Measurements from ENCODE around the gene TPSG1. TPM values are rescaled to one million over a fixed set of nuclear protein-coding genes. Genes with fewer than 3 reads are reported as not detected.

Gene TPSG1
- total RNA-seq, 3 donors from 2014 or later (not counting 1 experiment from before 2014, with no cell fraction given), result 0.40 TPM; not detected in 2

- no peaks in the 10 kb centered on the region for H3K4me1 ChIP-seq (ENCODE audit: control insufficient read depth, insufficient read depth, low read length)
- H3K36me3 Mint-ChIP-seq, result no peaks in the 10 kb centered on the region
Observed at GRCh38 chr16:1214719-1215118, 10.3 kb downstream of the TPSG1 start.

GRCh38 chr16:1213796-1214372, 11.2 kb downstream of the TPSG1 start:
- no peaks in the 10 kb centered on the region for H3K36me3 Mint-ChIP-seq
- no peaks in the 10 kb centered on the region for H3K9me3 ChIP-seq (ENCODE audit: control insufficient read depth, insufficient read depth, low read length)
- no peaks in the 10 kb centered on the region for H3K9me3 Mint-ChIP-seq
- WGBS (ENCODE audit: insufficient coverage), result 90% methylated on average over 12 of the region's 25 CpGs
- H3K4me1 ChIP-seq (ENCODE audit: control insufficient read depth, insufficient read depth, low read length), result peaks cover 5% of the 10 kb centered on the region
- H3K27me3 Mint-ChIP-seq (ENCODE audit: low read depth in 2 of 2), result no peaks in the 10 kb centered on the region
- no peaks in the 10 kb centered on the region for H3K27me3 ChIP-seq (ENCODE audit: control insufficient read depth, insufficient read depth, low read length)
- no peak overlapping the region for H3K4me3 ChIP-seq (ENCODE audit: low read length)
- no peak overlapping the region for H3K27ac Mint-ChIP-seq
- no peak for TF ChIP-seq CTCF (IDR thresholded peaks at IDR 0.05)
- H3K4me1 Mint-ChIP-seq, result peaks cover 0 to 4% of the 10 kb centered on the region in 2 donors
- no peak for DNase-seq
- no peak overlapping the region for H3K4me3 Mint-ChIP-seq
- H3K36me3 ChIP-seq (ENCODE audit: control insufficient read depth, insufficient read depth, low read length), result no peaks in the 10 kb centered on the region
- intact Hi-C loops (cut with micrococcal nuclease), result no loop called here
- no peak overlapping the region for H3K27ac ChIP-seq (ENCODE audit: low read length)
- ATAC-seq, result no peak

More at GRCh38 chr16:1214719-1215118, 10.3 kb downstream of the TPSG1 start:
- H3K4me3 ChIP-seq (ENCODE audit: low read length), result no peak overlapping the region
- intact Hi-C loops (cut with micrococcal nuclease), result no loop called here
- no peaks in the 10 kb centered on the region for H3K27me3 ChIP-seq (ENCODE audit: control insufficient read depth, insufficient read depth, low read length)
- Mint-ChIP-seq H3K27ac (no peak overlapping the region), H3K9me3 (no peaks in the 10 kb centered on the region), H3K4me3 (no peak overlapping the region), H3K4me1 (peaks cover 0 to 4% of the 10 kb centered on the region in 2 donors), H3K27me3 (ENCODE audit: low read depth in 2 of 2) (no peaks in the 10 kb centered on the region)
- H3K36me3 ChIP-seq (ENCODE audit: control insufficient read depth, insufficient read depth, low read length), result no peaks in the 10 kb centered on the region
- WGBS (ENCODE audit: insufficient coverage), result 77% methylated on average over 16 of the region's 16 CpGs
- ATAC-seq, result no peak
- H3K27ac ChIP-seq (ENCODE audit: low read length), result no peak overlapping the region
- TF ChIP-seq CTCF (IDR thresholded peaks at IDR 0.05), result no peak
- DNase-seq, result no peak
- H3K9me3 ChIP-seq (ENCODE audit: control insufficient read depth, insufficient read depth, low read length), result no peaks in the 10 kb centered on the region

- Histone ChIP-seq H3K4me1 (ENCODE audit: control insufficient read depth, insufficient read depth, low read length) (peaks cover 8% of the 10 kb centered on the region), H3K27ac (ENCODE audit: low read length) (no peak overlapping the region), H3K27me3 (ENCODE audit: control insufficient read depth, insufficient read depth, low read length) (no peaks in the 10 kb centered on the region), H3K4me3 (ENCODE audit: low read length) (no peak overlapping the region), H3K9me3 (ENCODE audit: control insufficient read depth, insufficient read depth, low read length) (no peaks in the 10 kb centered on the region), H3K36me3 (ENCODE audit: control insufficient read depth, insufficient read depth, low read length) (no peaks in the 10 kb centered on the region)
- Mint-ChIP-seq H3K27me3 (ENCODE audit: low read depth in 2 of 2) (no peaks in the 10 kb centered on the region), H3K27ac (no peak overlapping the region), H3K4me3 (no peak overlapping the region), H3K9me3 (no peaks in the 10 kb centered on the region), H3K4me1 (peaks cover 0 to 4% of the 10 kb centered on the region in 2 donors), H3K36me3 (no peaks in the 10 kb centered on the region)
- intact Hi-C loops (cut with micrococcal nuclease), result no loop called here
- ATAC-seq, result no peak
- WGBS (ENCODE audit: insufficient coverage), result 82% methylated on average over 8 of the region's 8 CpGs
- TF ChIP-seq CTCF (IDR thresholded peaks at IDR 0.05), result no peak
- DNase-seq, result no peak
Observed at GRCh38 chr16:1213231-1213630, 11.8 kb downstream of the TPSG1 start.

- Mint-ChIP-seq H3K9me3 (no peaks in the 10 kb centered on the region), H3K36me3 (no peaks in the 10 kb centered on the region), H3K4me3 (no peak overlapping the region), H3K4me1 (peaks cover 0 to 4% of the 10 kb centered on the region in 2 donors), H3K27ac (no peak overlapping the region), H3K27me3 (ENCODE audit: low read depth in 2 of 2) (no peaks in the 10 kb centered on the region)
- no peak for DNase-seq
- H3K27me3 ChIP-seq (ENCODE audit: control insufficient read depth, insufficient read depth, low read length), result no peaks in the 10 kb centered on the region
- intact Hi-C loops (cut with micrococcal nuclease), result no loop called here
- H3K36me3 ChIP-seq (ENCODE audit: control insufficient read depth, insufficient read depth, low read length), result no peaks in the 10 kb centered on the region
- ATAC-seq, result no peak
- H3K4me3 ChIP-seq (ENCODE audit: low read length), result no peak overlapping the region
- peaks cover 12% of the 10 kb centered on the region for H3K4me1 ChIP-seq (ENCODE audit: control insufficient read depth, insufficient read depth, low read length)
- no peaks in the 10 kb centered on the region for H3K9me3 ChIP-seq (ENCODE audit: control insufficient read depth, insufficient read depth, low read length)
- WGBS (ENCODE audit: insufficient coverage), result 93% methylated on average over 40 of the region's 40 CpGs
- H3K27ac ChIP-seq (ENCODE audit: low read length), result no peak overlapping the region
- no peak for TF ChIP-seq CTCF (IDR thresholded peaks at IDR 0.05)
Observed at GRCh38 chr16:1212616-1213194, 12.4 kb downstream of the TPSG1 start.

All from natural killer cell (primary cell).